ENCODE results near the gene CCNJ. TPM values are rescaled to one million over a fixed set of nuclear protein-coding genes. Genes with fewer than 3 reads are reported as not detected.

Gene CCNJ
- total and polyA plus RNA-seq, 9 of the 15 experiments (the other 6 are each of a cell fraction or from before 2014, with no cell fraction given), result 0.69 to 15.7 (median 9.2) TPM

- TF ChIP-seq HBP1 (CRISPR knock-in tag; IDR thresholded peaks at IDR 0.05) (no peak), NR2F6 (CRISPR knock-in tag; IDR thresholded peaks at IDR 0.05) (no peak), ETV5 (CRISPR knock-in tag; IDR thresholded peaks at IDR 0.05; ENCODE audit: low read depth) (peak; percentile 97), PTBP1 (IDR thresholded peaks at IDR 0.05; ENCODE audit: low read depth, low read length) (no peak), NEUROD1 (IDR thresholded peaks at IDR 0.05; ENCODE audit: borderline replicate concordance, low read depth, low read length, partially characterized antibody) (peak; percentile 41), ZNF354B (CRISPR knock-in tag; IDR thresholded peaks at IDR 0.05) (no peak), U2AF2 (optimal IDR thresholded peaks at IDR 0.05; ENCODE audit: low read depth, low read length) (no peak), GTF2F1 (IDR thresholded peaks at IDR 0.05; ENCODE audit: low read depth, low read length) (0 out of 2 replicates have a peak, but pooled peaks have one; percentile 46), ZNF75A (CRISPR knock-in tag; IDR thresholded peaks at IDR 0.05) (no peak), HIVEP1 (CRISPR knock-in tag; IDR thresholded peaks at IDR 0.05) (no peak), STAT5B (CRISPR knock-in tag; IDR thresholded peaks at IDR 0.05) (no peak), TOE1 (IDR thresholded peaks at IDR 0.05; ENCODE audit: borderline replicate concordance) (peak; percentile 42; the same call in 1 of the 2 replicates), TOE1 (CRISPR knock-in tag; IDR thresholded peaks at IDR 0.05; ENCODE audit: borderline replicate concordance, low read depth) (no peak), ZBTB8A (IDR thresholded peaks at IDR 0.05; ENCODE audit: partially characterized antibody) (no peak), ZEB2 (IDR thresholded peaks at IDR 0.05) (peak; percentile 57; the same call in 1 of the 2 replicates), CEBPB (tag; IDR thresholded peaks at IDR 0.05) (peak; percentile 86), PHTF2 (CRISPR knock-in tag; IDR thresholded peaks at IDR 0.05) (no peak)
- TF ChIP-seq, protein P1, sequence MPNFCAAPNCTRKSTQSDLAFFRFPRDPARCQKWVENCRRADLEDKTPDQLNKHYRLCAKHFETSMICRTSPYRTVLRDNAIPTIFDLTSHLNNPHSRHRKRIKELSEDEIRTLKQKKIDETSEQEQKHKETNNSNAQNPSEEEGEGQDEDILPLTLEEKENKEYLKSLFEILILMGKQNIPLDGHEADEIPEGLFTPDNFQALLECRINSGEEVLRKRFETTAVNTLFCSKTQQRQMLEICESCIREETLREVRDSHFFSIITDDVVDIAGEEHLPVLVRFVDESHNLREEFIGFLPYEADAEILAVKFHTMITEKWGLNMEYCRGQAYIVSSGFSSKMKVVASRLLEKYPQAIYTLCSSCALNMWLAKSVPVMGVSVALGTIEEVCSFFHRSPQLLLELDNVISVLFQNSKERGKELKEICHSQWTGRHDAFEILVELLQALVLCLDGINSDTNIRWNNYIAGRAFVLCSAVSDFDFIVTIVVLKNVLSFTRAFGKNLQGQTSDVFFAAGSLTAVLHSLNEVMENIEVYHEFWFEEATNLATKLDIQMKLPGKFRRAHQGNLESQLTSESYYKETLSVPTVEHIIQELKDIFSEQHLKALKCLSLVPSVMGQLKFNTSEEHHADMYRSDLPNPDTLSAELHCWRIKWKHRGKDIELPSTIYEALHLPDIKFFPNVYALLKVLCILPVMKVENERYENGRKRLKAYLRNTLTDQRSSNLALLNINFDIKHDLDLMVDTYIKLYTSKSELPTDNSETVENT (CRISPR knock-in tag; IDR thresholded peaks at IDR 0.05), result no peak
- TF ChIP-seq, protein P2, sequence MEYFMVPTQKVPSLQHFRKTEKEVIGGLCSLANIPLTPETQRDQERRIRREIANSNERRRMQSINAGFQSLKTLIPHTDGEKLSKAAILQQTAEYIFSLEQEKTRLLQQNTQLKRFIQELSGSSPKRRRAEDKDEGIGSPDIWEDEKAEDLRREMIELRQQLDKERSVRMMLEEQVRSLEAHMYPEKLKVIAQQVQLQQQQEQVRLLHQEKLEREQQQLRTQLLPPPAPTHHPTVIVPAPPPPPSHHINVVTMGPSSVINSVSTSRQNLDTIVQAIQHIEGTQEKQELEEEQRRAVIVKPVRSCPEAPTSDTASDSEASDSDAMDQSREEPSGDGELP (CRISPR knock-in tag; IDR thresholded peaks at IDR 0.05; ENCODE audit: borderline replicate concordance), result peak; percentile 94
Observed at GRCh38 chr10:96089670-96090462, 46.5 kb downstream of the CCNJ start (continued).

Measured in K562 (cell line).